ENCODE measurements around the gene KCNIP4. TPM values are rescaled to one million over a fixed set of nuclear protein-coding genes. Genes with fewer than 3 reads are reported as not detected.

KCNIP4 gene
- total and polyA plus RNA-seq, 2 of the 8 experiments (the other 6 are each of a cell fraction or from before 2014, with no cell fraction given), result 0.06 TPM; not detected in 1

GRCh38 chr4:21710179-21710835, 238.3 kb downstream of the KCNIP4 start:
- Histone ChIP-seq H3K79me2 (ENCODE audit: control insufficient read depth in 1 of 2, insufficient read depth in 2 of 2, low read length in 2 of 2) (no peaks in the 10 kb centered on the region), H2BK15ac (ENCODE audit: low read length) (no peak overlapping the region), H3K23ac (ENCODE audit: insufficient read length) (no peak overlapping the region), H3K4ac (replicated peaks; ENCODE audit: insufficient read length, low read depth, low read length) (no peak overlapping the region), H2AK5ac (ENCODE audit: low read depth, low read length) (no peak overlapping the region), H3K23me2 (ENCODE audit: low read depth, low read length) (no peaks in the 10 kb centered on the region), H2AFZ (ENCODE audit: low read length) (no peak overlapping the region), H3K9me3 (ENCODE audit: insufficient read depth in 2 of 2, low read depth in 1 of 2, low read length in 1 of 2) (no peaks in the 10 kb centered on the region), H3K9ac (replicated peaks in 1 of 4; ENCODE audit: extremely low read depth in 1 of 4, low read depth in 3 of 4, low read length in 3 of 4) (no peak overlapping the region), H3K14ac (ENCODE audit: insufficient read length) (no peak overlapping the region), H3K18ac (ENCODE audit: extremely low read depth, low read length) (no peak overlapping the region), H3K79me1 (ENCODE audit: low read depth, low read length) (no peaks in the 10 kb centered on the region), H3K36me3 (ENCODE audit: control insufficient read depth in 2 of 4, insufficient read depth in 4 of 4, low read length in 3 of 4) (no peaks in the 10 kb centered on the region), H3K4me2 (ENCODE audit: insufficient read depth in 1 of 2, low read depth in 2 of 2, low read length in 2 of 2) (peak overlapping the region; percentile 10 to 20; a peak in 1 of 4 replicates), H4K91ac (replicated peaks; ENCODE audit: insufficient read length, low read length) (no peak overlapping the region), H4K20me1 (replicated peaks in 1 of 2; ENCODE audit: control insufficient read depth in 1 of 2, insufficient read depth in 2 of 2, low read length in 2 of 2) (no peaks in the 10 kb centered on the region), H4K5ac (ENCODE audit: insufficient read length, low read depth, low read length) (no peak overlapping the region), H3K4me3 (ENCODE audit: extremely low read depth in 1 of 4, insufficient read depth in 2 of 4, low read depth in 3 of 4, low read length in 4 of 4) (no peak overlapping the region), H2BK20ac (ENCODE audit: low read length) (no peak overlapping the region), H3K56ac (replicated peaks; ENCODE audit: insufficient read length, low read depth, low read length) (no peak overlapping the region), H2BK120ac (replicated peaks; ENCODE audit: low read depth, low read length) (no peak overlapping the region), H3K4me1 (replicated peaks in 1 of 4; ENCODE audit: control insufficient read depth in 3 of 4, insufficient read depth in 4 of 4, low read length in 3 of 4) (peaks cover 0 to 6% (median 3%) of the 10 kb centered on the region in 4 experiments; a peak in 3 of 7 replicates), H3K27me3 (replicated peaks in 1 of 4; ENCODE audit: control insufficient read depth in 3 of 4, extremely low read depth in 1 of 4, insufficient read depth in 3 of 4, low read length in 3 of 4) (no peaks in the 10 kb centered on the region), H3K27ac (ENCODE audit: low read depth, low read length) (no peak overlapping the region), H2BK12ac (ENCODE audit: low read depth, low read length) (no peak overlapping the region), H2BK5ac (ENCODE audit: low read depth, low read length) (no peak overlapping the region), H4K8ac (ENCODE audit: extremely low read depth, insufficient read depth, low read length) (no peak overlapping the region)
- FAIRE-seq (no peak), DNase-seq (ENCODE audit: low read depth in 1 of 2, low spot score in 2 of 2) (no peak)
- ChIA-PET POLR2A (ENCODE audit: partially characterized antibody) (interaction anchor here (0.9 kb wide), 1 partner anchor 13 kb away, joined by 4 read pairs; no protein-coding TSS in a partner anchor), CTCF (ENCODE audit: partially characterized antibody) (interaction anchor here (0.6 to 1.0 kb wide), 2 partner anchors 14 to 1021 kb away, joined by 4 read pairs; no protein-coding TSS in a partner anchor)
- 64% methylated on average over 6 of the region's 6 CpGs; no CpG with 5 or more reads in 1 of the 2 experiments for WGBS, 2 experiments (ENCODE audit: extremely low coverage in 1 of 2, insufficient coverage in 1 of 2, insufficient read length in 1 of 2, insufficient replicate concordance in 2 of 2, low coverage in 1 of 2, low lambda C conversion rate in 2 of 2, missing lambda C conversion rate in 1 of 2)
- TF ChIP-seq POLR2A (IDR thresholded peaks at IDR 0.05; ENCODE audit: control extremely low read depth in 1 of 2, low read depth in 2 of 2, low read length in 2 of 2) (no peak), JUND (IDR thresholded peaks at IDR 0.05; ENCODE audit: low read length) (no peak), CEBPB (IDR thresholded peaks at IDR 0.05; ENCODE audit: low read depth, low read length) (no peak)

All from H1 (cell line).